ENCODE measurements around the gene UBE2S.

UBE2S gene

GRCh38 chr19:55366790-55367189 lies 40.8 kb downstream of the UBE2S start:
- in situ Hi-C loops (cut with MboI; ENCODE audit: low sequenced_read_pairs): no loop called here

- in situ Hi-C loops (cut with MboI; ENCODE audit: low sequenced_read_pairs): no loop called here
Measured at GRCh38 chr19:55365964-55366363, 41.6 kb downstream of the UBE2S start.

GRCh38 chr19:55365245-55365644 lies 42.3 kb downstream of the UBE2S start:
- in situ Hi-C loops (cut with MboI; ENCODE audit: low sequenced_read_pairs): no loop called here

GRCh38 chr19:55362990-55363716 lies 44.4 kb downstream of the UBE2S start, which contains the start of gene GARIN5B:
GARIN5B (minus strand) TSS chr19:55363260; CDS start chr19:55363066, 194 bp downstream.
- in situ Hi-C loops (cut with MboI; ENCODE audit: low sequenced_read_pairs): no loop called here

GRCh38 chr19:55362174-55362989 lies 45.2 kb downstream of the UBE2S start:
- in situ Hi-C loops (cut with MboI; ENCODE audit: low sequenced_read_pairs): no loop called here

GRCh38 chr19:55360902-55361301 lies 46.7 kb downstream of the UBE2S start:
- in situ Hi-C loops (cut with MboI; ENCODE audit: low sequenced_read_pairs): no loop called here

- in situ Hi-C loops (cut with MboI; ENCODE audit: low sequenced_read_pairs): no loop called here
Measured at GRCh38 chr19:55358943-55359908, 48.4 kb downstream of the UBE2S start.

- in situ Hi-C loops (cut with MboI; ENCODE audit: low sequenced_read_pairs): no loop called here
Measured at GRCh38 chr19:55358493-55358892, 49.1 kb downstream of the UBE2S start.

- in situ Hi-C loops (cut with MboI; ENCODE audit: low sequenced_read_pairs): no loop called here
Measured at GRCh38 chr19:55355213-55355821, 52.3 kb downstream of the UBE2S start.

GRCh38 chr19:55354698-55355212 lies 52.8 kb downstream of the UBE2S start, which contains the start of gene COX6B2:
COX6B2 (minus strand) TSS chr19:55354719; CDS start chr19:55354521, 198 bp downstream.
- in situ Hi-C loops (cut with MboI; ENCODE audit: low sequenced_read_pairs): no loop called here

GRCh38 chr19:55353803-55354697 lies 53.5 kb downstream of the UBE2S start:
- in situ Hi-C loops (cut with MboI; ENCODE audit: low sequenced_read_pairs): no loop called here

- in situ Hi-C loops (cut with MboI; ENCODE audit: low sequenced_read_pairs): no loop called here
Measured at GRCh38 chr19:55353356-55353802, 54.2 kb downstream of the UBE2S start.

GRCh38 chr19:55352549-55353145 lies 54.9 kb downstream of the UBE2S start:
- in situ Hi-C loops (cut with MboI; ENCODE audit: low sequenced_read_pairs): no loop called here

- in situ Hi-C loops (cut with MboI; ENCODE audit: low sequenced_read_pairs): no loop called here
Measured at GRCh38 chr19:55352040-55352439, 55.5 kb downstream of the UBE2S start.

- in situ Hi-C loops (cut with MboI; ENCODE audit: low sequenced_read_pairs): no loop called here
Measured at GRCh38 chr19:55350620-55351315, 56.8 kb downstream of the UBE2S start.

All from HL-60/S4 treated with phorbol 12-myristate 13-acetate at 8.2 ng/mL for 4 days and 3 days (cell line).